A172 (cell line): ENCODE results near the gene CETP. TPM values are rescaled to one million over a fixed set of nuclear protein-coding genes. Genes with fewer than 3 reads are reported as not detected.
"Not testable (repeated sequence)": the region's sequence is repeated elsewhere in the genome, so short reads cannot be mapped to it uniquely, and the experiment has no call there.

Experiments used
- DNase-seq: peaks from one replicate; pipeline ENCODE4 v3.0.0-alpha.2; 2015; ENCODE audit warnings: low spot score
- total RNA-seq: library from RNA; depleted of rRNA; stranded (reverse); fragments of >200 nt; shearing (Covaris generic); gene quantifications from 2 replicates; pipeline ENCODE4 v1.2.3, GENCODE V29; 2014

CETP gene
- total RNA-seq, 1 experiment from 2014 or later, result not detected

GRCh38 chr16:56956076-56956475 lies 5.7 kb upstream of the CETP start:
- DNase-seq, result no peak

- DNase-seq, result no peak
Measured at GRCh38 chr16:56956756-56957155, 5.0 kb upstream of the CETP start.

- no peak for DNase-seq
Measured at GRCh38 chr16:56960681-56961281, 969 bp upstream of the CETP start.

- DNase-seq, result no peak
Measured at GRCh38 chr16:56961386-56961785, 364 bp upstream of the CETP start.

GRCh38 chr16:56964243-56965148 lies 2.7 kb downstream of the CETP start:
- peak; percentile 44 for DNase-seq

- DNase-seq, result no peak
Measured at GRCh38 chr16:56965149-56966092, 3.7 kb downstream of the CETP start.

- no peak for DNase-seq
Measured at GRCh38 chr16:56966093-56966475, 4.3 kb downstream of the CETP start.

- DNase-seq, result no peak
Measured at GRCh38 chr16:56967733-56968132, 6.0 kb downstream of the CETP start.

- DNase-seq, result no peak
Measured at GRCh38 chr16:56969769-56970168, 8.0 kb downstream of the CETP start.

GRCh38 chr16:56970934-56971767 lies 9.4 kb downstream of the CETP start:
- DNase-seq, result no peak

- no peak for DNase-seq
Measured at GRCh38 chr16:56971768-56972043, 10.0 kb downstream of the CETP start.

GRCh38 chr16:56972403-56973293 lies 10.9 kb downstream of the CETP start:
- no peak for DNase-seq

GRCh38 chr16:56973294-56973689 lies 11.5 kb downstream of the CETP start:
- no peak for DNase-seq

GRCh38 chr16:56973899-56974298 lies 12.1 kb downstream of the CETP start:
- not testable (repeated sequence) for DNase-seq

- no peak for DNase-seq
Measured at GRCh38 chr16:56974549-56975300, 13.0 kb downstream of the CETP start.

- no peak for DNase-seq
Measured at GRCh38 chr16:56975714-56976113, 14.0 kb downstream of the CETP start.

GRCh38 chr16:56977216-56977615 lies 15.5 kb downstream of the CETP start:
- DNase-seq, result no peak

- no peak for DNase-seq
Measured at GRCh38 chr16:56977823-56978430, 16.2 kb downstream of the CETP start.

GRCh38 chr16:56980201-56980535 lies 18.4 kb downstream of the CETP start:
- DNase-seq, result no peak
